Ishikawa (cell line): ENCODE results near the gene GRK1.

Experiments
- CEBPB ChIP-seq: IDR thresholded peaks from 2 replicates; pipeline ENCODE4 v1.6.1; 2012
- CREB1 ChIP-seq: IDR thresholded peaks from 2 replicates; pipeline ENCODE4 v1.6.1; 2012; ENCODE audit warnings: low read depth
- EGR1 ChIP-seq: IDR thresholded peaks from 2 replicates; pipeline ENCODE4 v1.6.1; 2012
- EP300 ChIP-seq: IDR thresholded peaks from 2 replicates; pipeline ENCODE4 v1.6.1; 2012; ENCODE audit warnings: borderline replicate concordance
- FOXM1 ChIP-seq: IDR thresholded peaks from 2 replicates; pipeline ENCODE4 v1.6.1; 2012; ENCODE audit warnings: low read depth, borderline replicate concordance
- MAX ChIP-seq: IDR thresholded peaks from 2 replicates; pipeline ENCODE4 v1.6.1; 2012
- NFIC ChIP-seq: IDR thresholded peaks from 2 replicates; pipeline ENCODE4 v1.6.1; 2012
- RAD21 ChIP-seq: IDR thresholded peaks from 2 replicates; pipeline ENCODE4 v1.6.1; 2012; ENCODE audit warnings: low read depth
- TAF1 ChIP-seq: IDR thresholded peaks from 2 replicates; pipeline ENCODE4 v1.6.1; 2012; ENCODE audit warnings: low read depth, mild to moderate bottlenecking
- TCF12 ChIP-seq: IDR thresholded peaks from 2 replicates; pipeline ENCODE4 v1.6.1; 2012; ENCODE audit warnings: low read depth
- TEAD4 ChIP-seq: IDR thresholded peaks from 2 replicates; pipeline ENCODE4 v1.6.1; 2012
- USF1 ChIP-seq: IDR thresholded peaks from 2 replicates; pipeline ENCODE4 v1.6.1; 2012
- YY1 ChIP-seq: IDR thresholded peaks from 2 replicates; pipeline ENCODE4 v1.6.1; 2012; ENCODE audit warnings: low read depth
- ZBTB7A ChIP-seq: IDR thresholded peaks from 2 replicates; pipeline ENCODE4 v1.6.1; 2012; ENCODE audit warnings: low read depth
- TF ChIP-seq, protein P1 (sequence below): IDR thresholded peaks from 2 replicates; pipeline ENCODE4 v1.6.1; 2012; ENCODE audit warnings: low read depth, mild to moderate bottlenecking

The GRK1 gene

GRCh38 chr13:113672002-113672651, 5.1 kb downstream of the GRK1 start:
- TF ChIP-seq NFIC = no peak
- no peak for TF ChIP-seq TAF1
- no peak for TF ChIP-seq YY1
- no peak for TF ChIP-seq ZBTB7A
- TF ChIP-seq FOXM1 = no peak

DNA sequence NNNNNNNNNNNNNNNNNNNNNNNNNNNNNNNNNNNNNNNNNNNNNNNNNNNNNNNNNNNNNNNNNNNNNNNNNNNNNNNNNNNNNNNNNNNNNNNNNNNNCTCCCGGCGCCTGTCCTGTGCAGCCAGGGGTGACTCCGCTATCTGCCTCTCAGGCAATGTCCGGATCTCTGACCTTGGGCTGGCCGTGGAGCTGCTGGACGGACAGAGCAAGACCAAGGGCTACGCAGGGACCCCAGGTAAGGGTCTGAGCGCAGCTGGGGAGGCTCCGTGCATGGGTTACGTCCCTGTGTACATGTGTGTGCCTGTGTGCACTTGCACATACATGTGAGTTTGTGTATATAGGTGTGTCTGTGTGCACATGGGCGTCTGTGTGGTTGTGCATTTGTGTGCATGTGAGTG, 55.9 kb downstream of the GRK1 start:
- TF ChIP-seq TAF1 = no peak
- TF ChIP-seq USF1 = no peak
- TF ChIP-seq YY1 = no peak
- no peak for TF ChIP-seq ZBTB7A
- TF ChIP-seq NFIC = no peak
- no peak for TF ChIP-seq TEAD4
- TF ChIP-seq RAD21 = no peak
- no peak for TF ChIP-seq MAX
- TF ChIP-seq EP300 = no peak
- no peak for TF ChIP-seq TCF12
- TF ChIP-seq EGR1 = no peak
- TF ChIP-seq, protein P1, sequence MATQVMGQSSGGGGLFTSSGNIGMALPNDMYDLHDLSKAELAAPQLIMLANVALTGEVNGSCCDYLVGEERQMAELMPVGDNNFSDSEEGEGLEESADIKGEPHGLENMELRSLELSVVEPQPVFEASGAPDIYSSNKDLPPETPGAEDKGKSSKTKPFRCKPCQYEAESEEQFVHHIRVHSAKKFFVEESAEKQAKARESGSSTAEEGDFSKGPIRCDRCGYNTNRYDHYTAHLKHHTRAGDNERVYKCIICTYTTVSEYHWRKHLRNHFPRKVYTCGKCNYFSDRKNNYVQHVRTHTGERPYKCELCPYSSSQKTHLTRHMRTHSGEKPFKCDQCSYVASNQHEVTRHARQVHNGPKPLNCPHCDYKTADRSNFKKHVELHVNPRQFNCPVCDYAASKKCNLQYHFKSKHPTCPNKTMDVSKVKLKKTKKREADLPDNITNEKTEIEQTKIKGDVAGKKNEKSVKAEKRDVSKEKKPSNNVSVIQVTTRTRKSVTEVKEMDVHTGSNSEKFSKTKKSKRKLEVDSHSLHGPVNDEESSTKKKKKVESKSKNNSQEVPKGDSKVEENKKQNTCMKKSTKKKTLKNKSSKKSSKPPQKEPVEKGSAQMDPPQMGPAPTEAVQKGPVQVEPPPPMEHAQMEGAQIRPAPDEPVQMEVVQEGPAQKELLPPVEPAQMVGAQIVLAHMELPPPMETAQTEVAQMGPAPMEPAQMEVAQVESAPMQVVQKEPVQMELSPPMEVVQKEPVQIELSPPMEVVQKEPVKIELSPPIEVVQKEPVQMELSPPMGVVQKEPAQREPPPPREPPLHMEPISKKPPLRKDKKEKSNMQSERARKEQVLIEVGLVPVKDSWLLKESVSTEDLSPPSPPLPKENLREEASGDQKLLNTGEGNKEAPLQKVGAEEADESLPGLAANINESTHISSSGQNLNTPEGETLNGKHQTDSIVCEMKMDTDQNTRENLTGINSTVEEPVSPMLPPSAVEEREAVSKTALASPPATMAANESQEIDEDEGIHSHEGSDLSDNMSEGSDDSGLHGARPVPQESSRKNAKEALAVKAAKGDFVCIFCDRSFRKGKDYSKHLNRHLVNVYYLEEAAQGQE = no peak
- no peak for TF ChIP-seq CREB1
- TF ChIP-seq CEBPB = no peak
- TF ChIP-seq FOXM1 = no peak

- TF ChIP-seq, protein P1 = no peak
- TF ChIP-seq MAX = no peak
- TF ChIP-seq EP300 = no peak
- no peak for TF ChIP-seq TAF1
- TF ChIP-seq TCF12 = no peak
- no peak for TF ChIP-seq RAD21
- TF ChIP-seq USF1 = no peak
- TF ChIP-seq CREB1 = no peak
Measured at GRCh38 chr13:113723410-113724015, 56.5 kb downstream of the GRK1 start.

DNA sequence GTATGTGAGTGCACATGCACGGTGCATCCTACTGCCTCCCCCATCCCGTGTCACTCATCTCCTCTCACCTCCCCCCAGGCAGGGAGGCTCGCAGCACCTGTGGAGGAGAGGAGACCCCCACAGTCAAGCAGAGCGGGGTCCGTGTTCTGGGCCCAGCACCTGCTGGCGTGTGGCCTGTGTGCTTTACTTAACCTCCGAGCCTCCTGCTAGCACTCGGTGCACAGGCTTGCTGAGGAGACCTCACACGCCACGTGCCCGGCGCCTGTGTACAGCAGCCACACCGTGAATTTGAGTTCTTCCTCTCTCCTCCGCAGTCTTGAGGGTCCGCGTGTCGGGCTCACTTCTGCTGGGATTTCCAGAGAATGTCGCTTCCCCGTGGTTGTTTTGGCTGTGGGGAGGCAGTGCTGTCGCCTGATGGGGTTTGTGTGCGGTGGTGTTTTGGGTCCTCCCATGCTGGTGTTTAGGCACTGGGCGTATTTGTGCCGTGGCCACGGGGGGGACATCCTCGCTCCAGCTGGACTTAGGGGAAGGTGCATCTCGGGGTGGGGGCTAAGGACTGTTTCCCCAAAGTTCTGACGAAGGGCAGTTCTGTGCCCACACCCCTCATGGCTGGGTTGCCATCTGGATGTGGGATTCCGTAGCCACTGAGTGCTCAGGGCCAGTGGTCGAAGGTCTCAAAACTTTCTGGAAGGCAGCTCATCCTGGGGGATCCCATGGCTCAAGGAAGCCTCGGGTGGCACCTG, 57.2 kb downstream of the GRK1 start:
- TF ChIP-seq MAX (no peak), TEAD4 (no peak), YY1 (no peak), EP300 (no peak), EGR1 (no peak), TAF1 (no peak), RAD21 (no peak), TCF12 (no peak), CEBPB (no peak), NFIC (no peak), CREB1 (no peak), USF1 (no peak)

DNA sequence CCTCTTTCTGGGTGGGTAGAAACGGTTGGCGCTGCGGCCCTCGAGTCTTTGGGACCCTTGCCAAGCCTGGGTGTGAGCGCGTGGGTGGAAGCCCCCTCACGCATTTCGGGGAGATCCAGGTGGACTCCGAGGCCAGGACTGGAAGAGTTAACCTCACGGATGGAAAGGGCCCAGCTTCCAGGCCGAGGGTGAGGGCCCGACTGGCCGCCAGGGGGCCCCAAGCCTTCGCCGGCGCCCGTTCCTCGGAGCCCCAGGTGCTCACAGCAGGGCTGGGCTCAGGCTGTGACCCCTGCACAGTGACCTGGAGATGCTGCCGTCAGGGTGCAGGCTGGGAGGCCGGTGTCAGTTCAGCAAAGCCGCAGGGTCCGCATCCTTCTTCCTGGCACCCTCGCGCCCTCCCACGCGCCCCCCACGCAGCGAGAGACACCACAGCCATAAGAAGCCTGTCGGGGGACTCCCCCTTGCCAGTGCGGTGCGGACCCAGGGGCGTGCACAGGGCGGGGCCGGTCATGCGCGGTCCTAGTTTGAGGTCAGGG, 57.8 kb downstream of the GRK1 start:
- TF ChIP-seq EGR1 (peak; percentile 75), RAD21 (peak; percentile 64), NFIC (no peak; the same call in 1 of the 2 replicates), TCF12 (peak; percentile 71), ZBTB7A (0 out of 2 replicates have a peak, but pooled peaks have one; percentile 44), TEAD4 (no peak), CEBPB (no peak), MAX (peak; percentile 59; the same call in 1 of the 2 replicates), EP300 (0 out of 2 replicates have a peak, but pooled peaks have one; percentile 9)
